ENCODE results near the gene CD68. TPM values are rescaled to one million over a fixed set of nuclear protein-coding genes. Genes with fewer than 3 reads are reported as not detected.

Gene CD68
- total RNA-seq, 1 donor from 2014 or later: not detected

GRCh38 chr17:7575959-7576358 lies 3.5 kb upstream of the CD68 start:
- no peak for TF ChIP-seq CTCF (IDR thresholded peaks at IDR 0.05; ENCODE audit: partially characterized antibody, unreplicated experiment)
- no peak for DNase-seq
- Mint-ChIP-seq H3K36me3 (ENCODE audit: unreplicated experiment) (peaks cover 4% of the 10 kb centered on the region), H3K9me3 (ENCODE audit: unreplicated experiment) (peaks cover 17% of the 10 kb centered on the region), H3K27me3 (ENCODE audit: unreplicated experiment) (peaks cover 13% of the 10 kb centered on the region), H3K4me1 (ENCODE audit: low read depth, unreplicated experiment) (peaks cover 32% of the 10 kb centered on the region), H3K4me3 (ENCODE audit: unreplicated experiment) (peak overlapping the region; percentile 98), H3K27ac (ENCODE audit: unreplicated experiment) (no peak overlapping the region)

- Mint-ChIP-seq H3K36me3 (ENCODE audit: unreplicated experiment) (peaks cover 4% of the 10 kb centered on the region), H3K27me3 (ENCODE audit: unreplicated experiment) (peaks cover 14% of the 10 kb centered on the region), H3K9me3 (ENCODE audit: unreplicated experiment) (peaks cover 18% of the 10 kb centered on the region), H3K4me1 (ENCODE audit: low read depth, unreplicated experiment) (peaks cover 31% of the 10 kb centered on the region), H3K4me3 (ENCODE audit: unreplicated experiment) (peak overlapping the region; percentile 55), H3K27ac (ENCODE audit: unreplicated experiment) (peak overlapping the region; percentile 43)
- DNase-seq: no peak
- no peak for TF ChIP-seq CTCF (IDR thresholded peaks at IDR 0.05; ENCODE audit: partially characterized antibody, unreplicated experiment)
Observed at GRCh38 chr17:7576432-7576937, 3.0 kb upstream of the CD68 start.

- H3K4me1 Mint-ChIP-seq (ENCODE audit: low read depth, unreplicated experiment): peaks cover 37% of the 10 kb centered on the region
- peaks cover 18% of the 10 kb centered on the region for H3K9me3 Mint-ChIP-seq (ENCODE audit: unreplicated experiment)
- peaks cover 4% of the 10 kb centered on the region for H3K36me3 Mint-ChIP-seq (ENCODE audit: unreplicated experiment)
- no peak for DNase-seq
- H3K27ac Mint-ChIP-seq (ENCODE audit: unreplicated experiment): peak overlapping the region; percentile 72
- H3K4me3 Mint-ChIP-seq (ENCODE audit: unreplicated experiment): peak overlapping the region; percentile 38
- H3K27me3 Mint-ChIP-seq (ENCODE audit: unreplicated experiment): peaks cover 10% of the 10 kb centered on the region
- no peak for TF ChIP-seq CTCF (IDR thresholded peaks at IDR 0.05; ENCODE audit: partially characterized antibody, unreplicated experiment)
Observed at GRCh38 chr17:7577327-7578199, 1.9 kb upstream of the CD68 start.

- H3K4me3 Mint-ChIP-seq (ENCODE audit: unreplicated experiment): peak overlapping the region; percentile 68
- H3K27ac Mint-ChIP-seq (ENCODE audit: unreplicated experiment): no peak overlapping the region
- peaks cover 4% of the 10 kb centered on the region for H3K36me3 Mint-ChIP-seq (ENCODE audit: unreplicated experiment)
- peaks cover 13% of the 10 kb centered on the region for H3K27me3 Mint-ChIP-seq (ENCODE audit: unreplicated experiment)
- H3K9me3 Mint-ChIP-seq (ENCODE audit: unreplicated experiment): peaks cover 25% of the 10 kb centered on the region
- TF ChIP-seq CTCF (IDR thresholded peaks at IDR 0.05; ENCODE audit: partially characterized antibody, unreplicated experiment): no peak
- DNase-seq: no peak
- H3K4me1 Mint-ChIP-seq (ENCODE audit: low read depth, unreplicated experiment): peaks cover 28% of the 10 kb centered on the region
Observed at GRCh38 chr17:7579834-7580603, 581 bp downstream of the CD68 start.

Data from glutamatergic neuron (in vitro differentiated cells).